GM23338 (cell line): ENCODE measurements around the gene MOV10.

Source experiments
- CREB1 ChIP-seq: fragments of 250-450 bp; sonication (Bioruptor Pico); IDR thresholded peaks from 2 replicates; pipeline ENCODE4 v1.5.0; 2020; ENCODE audit warnings: low read depth, mild to moderate bottlenecking, moderate library complexity
- EZH2 ChIP-seq: fragments of 200-600 bp; sonication (generic); IDR thresholded peaks from one replicate; pipeline ENCODE4 v1.8.0; 2017; ENCODE audit warnings: antibody characterized with exemption, mild to moderate bottlenecking, low read depth; ENCODE audit not compliant: unreplicated experiment
- EZH2phosphoT487 ChIP-seq: fragments of 200-600 bp; sonication (generic); IDR thresholded peaks from one replicate; pipeline ENCODE4 v1.8.1; 2018; ENCODE audit warnings: antibody characterized with exemption; ENCODE audit not compliant: unreplicated experiment
- POLR2AphosphoS5 ChIP-seq: IDR thresholded peaks from 2 replicates; pipeline ENCODE4 v1.6.1; 2016; ENCODE audit warnings: antibody characterized with exemption, low read depth
- TF ChIP-seq, protein P1 (sequence below), 2 experiments: fragments of 200-600 bp in 1 of 2; sonication (generic) in 1 of 2; conservative IDR thresholded peaks; 2 replicates each; pipeline versions ENCODE4 v1.5.1 to v1.6.1; 2016 to 2017; ENCODE audit warnings: antibody characterized with exemption in 2 of 2, low read depth in 2 of 2, mild to moderate bottlenecking in 2 of 2, moderate library complexity in 1 of 2

- TF ChIP-seq, protein P1, sequence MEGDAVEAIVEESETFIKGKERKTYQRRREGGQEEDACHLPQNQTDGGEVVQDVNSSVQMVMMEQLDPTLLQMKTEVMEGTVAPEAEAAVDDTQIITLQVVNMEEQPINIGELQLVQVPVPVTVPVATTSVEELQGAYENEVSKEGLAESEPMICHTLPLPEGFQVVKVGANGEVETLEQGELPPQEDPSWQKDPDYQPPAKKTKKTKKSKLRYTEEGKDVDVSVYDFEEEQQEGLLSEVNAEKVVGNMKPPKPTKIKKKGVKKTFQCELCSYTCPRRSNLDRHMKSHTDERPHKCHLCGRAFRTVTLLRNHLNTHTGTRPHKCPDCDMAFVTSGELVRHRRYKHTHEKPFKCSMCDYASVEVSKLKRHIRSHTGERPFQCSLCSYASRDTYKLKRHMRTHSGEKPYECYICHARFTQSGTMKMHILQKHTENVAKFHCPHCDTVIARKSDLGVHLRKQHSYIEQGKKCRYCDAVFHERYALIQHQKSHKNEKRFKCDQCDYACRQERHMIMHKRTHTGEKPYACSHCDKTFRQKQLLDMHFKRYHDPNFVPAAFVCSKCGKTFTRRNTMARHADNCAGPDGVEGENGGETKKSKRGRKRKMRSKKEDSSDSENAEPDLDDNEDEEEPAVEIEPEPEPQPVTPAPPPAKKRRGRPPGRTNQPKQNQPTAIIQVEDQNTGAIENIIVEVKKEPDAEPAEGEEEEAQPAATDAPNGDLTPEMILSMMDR (conservative IDR thresholded peaks at IDR 0.05; ENCODE audit: low read depth in 2 of 2) = no peak
- TF ChIP-seq EZH2phosphoT487 (no peak), POLR2AphosphoS5 (peak; percentile 45), EZH2 (no peak), CREB1 (0 out of 2 replicates have a peak, but pooled peaks have one; percentile 26)
These were observed 30.6 kb downstream of the MOV10 start for GRCh38 chr1:112704934-112705627.
